Ectodermal cell (in vitro differentiated cells): Measurements from ENCODE around the gene CAMK4.

Source experiments
- H3K27ac ChIP-seq: 2 replicates; pipeline ENCODE4 v1.7.0; 2013; ENCODE audit warnings: mild to moderate bottlenecking, low read depth, low read length; ENCODE audit not compliant: insufficient read depth, poor library complexity, severe bottlenecking
- H3K27me3 ChIP-seq: 2 replicates; pipeline ENCODE4 v1.7.0; 2013; ENCODE audit warnings: mild to moderate bottlenecking, low read length; ENCODE audit not compliant: insufficient read depth, control insufficient read depth, poor library complexity, severe bottlenecking
- H3K36me3 ChIP-seq: one replicate; pipeline ENCODE4 v1.7.0; 2013; ENCODE audit warnings: low read length; ENCODE audit not compliant: control insufficient read depth, insufficient read depth
- H3K4me1 ChIP-seq: one replicate; pipeline ENCODE4 v1.7.0; 2013; ENCODE audit warnings: low read length; ENCODE audit not compliant: control insufficient read depth, insufficient read depth
- H3K4me3 ChIP-seq: 2 replicates; pipeline ENCODE4 v1.7.0; 2013; ENCODE audit warnings: low read depth, low read length, control low read depth; ENCODE audit not compliant: insufficient read depth
- H3K9me3 ChIP-seq: 2 replicates; pipeline ENCODE4 v1.7.0; 2013; ENCODE audit warnings: mild to moderate bottlenecking, low read length, moderate library complexity; ENCODE audit not compliant: control insufficient read depth
- WGBS, 2 experiments: methylation state at CpG; one replicate each; pipeline ENCODE4 v1.1.7; 2013; ENCODE audit warnings: missing lambda C conversion rate in 2 of 2; 5-methylcytosine and 5-hydroxymethylcytosine counted together

The CAMK4 gene

GRCh38 chr5:111469293-111469896 lies 245.2 kb downstream of the CAMK4 start:
- no peaks in the 10 kb centered on the region for H3K27me3 ChIP-seq
- H3K4me3 ChIP-seq: no peak overlapping the region
- no peaks in the 10 kb centered on the region for H3K4me1 ChIP-seq
- 89 to 92% methylated on average over 2 of the region's 2 CpGs for WGBS, 2 experiments
- no peaks in the 10 kb centered on the region for H3K36me3 ChIP-seq
- no peaks in the 10 kb centered on the region for H3K9me3 ChIP-seq
- no peak overlapping the region for H3K27ac ChIP-seq

- Histone ChIP-seq H3K27me3 (no peaks in the 10 kb centered on the region), H3K36me3 (no peaks in the 10 kb centered on the region), H3K4me3 (no peak overlapping the region), H3K4me1 (no peaks in the 10 kb centered on the region), H3K27ac (no peak overlapping the region), H3K9me3 (no peaks in the 10 kb centered on the region)
- WGBS, 2 experiments: 33 to 75% methylated on average over 1 to 2 of the region's 2 CpGs
These were observed 245.7 kb downstream of the CAMK4 start for GRCh38 chr5:111469903-111470302.

- Histone ChIP-seq H3K27ac (no peak overlapping the region), H3K9me3 (no peaks in the 10 kb centered on the region), H3K4me1 (no peaks in the 10 kb centered on the region), H3K4me3 (no peak overlapping the region), H3K27me3 (no peaks in the 10 kb centered on the region), H3K36me3 (no peaks in the 10 kb centered on the region)
- WGBS, 2 experiments: 91 to 97% methylated on average over 3 of the region's 3 CpGs
These were observed 247.9 kb downstream of the CAMK4 start for GRCh38 chr5:111472096-111472495.

- H3K36me3 ChIP-seq: no peaks in the 10 kb centered on the region
- no peaks in the 10 kb centered on the region for H3K27me3 ChIP-seq
- H3K4me1 ChIP-seq: no peaks in the 10 kb centered on the region
- H3K9me3 ChIP-seq: no peaks in the 10 kb centered on the region
- H3K27ac ChIP-seq: no peak overlapping the region
- 88 to 93% methylated on average over 3 of the region's 3 CpGs for WGBS, 2 experiments
- H3K4me3 ChIP-seq: no peak overlapping the region
These were observed 248.4 kb downstream of the CAMK4 start for GRCh38 chr5:111472579-111472978.

- H3K4me3 ChIP-seq: no peak overlapping the region
- no peak overlapping the region for H3K27ac ChIP-seq
- no peaks in the 10 kb centered on the region for H3K4me1 ChIP-seq
- 100% methylated on average over 1 of the region's 1 CpG; no CpG with 5 or more reads in 1 of the 2 experiments for WGBS, 2 experiments
- no peaks in the 10 kb centered on the region for H3K36me3 ChIP-seq
- no peaks in the 10 kb centered on the region for H3K9me3 ChIP-seq
- H3K27me3 ChIP-seq: no peaks in the 10 kb centered on the region
These were observed 254.1 kb downstream of the CAMK4 start for GRCh38 chr5:111478266-111478665.

- no peaks in the 10 kb centered on the region for H3K9me3 ChIP-seq
- H3K27ac ChIP-seq: no peak overlapping the region
- H3K27me3 ChIP-seq: no peaks in the 10 kb centered on the region
- 89 to 90% methylated on average over 1 to 2 of the region's 2 CpGs for WGBS, 2 experiments
- H3K4me1 ChIP-seq: no peaks in the 10 kb centered on the region
- H3K4me3 ChIP-seq: no peak overlapping the region
- no peaks in the 10 kb centered on the region for H3K36me3 ChIP-seq
These were observed 254.7 kb downstream of the CAMK4 start for GRCh38 chr5:111478898-111479297.

- no peaks in the 10 kb centered on the region for H3K27me3 ChIP-seq
- H3K27ac ChIP-seq: no peak overlapping the region
- no peak overlapping the region for H3K4me3 ChIP-seq
- no peaks in the 10 kb centered on the region for H3K9me3 ChIP-seq
- H3K36me3 ChIP-seq: no peaks in the 10 kb centered on the region
- H3K4me1 ChIP-seq: no peaks in the 10 kb centered on the region
- 77 to 80% methylated on average over 3 of the region's 4 CpGs for WGBS, 2 experiments
These were observed 256.2 kb downstream of the CAMK4 start for GRCh38 chr5:111480346-111480745.

- 90 to 92% methylated on average over 1 to 2 of the region's 2 CpGs for WGBS, 2 experiments
- Histone ChIP-seq H3K4me3 (no peak overlapping the region), H3K36me3 (no peaks in the 10 kb centered on the region), H3K9me3 (no peaks in the 10 kb centered on the region), H3K27me3 (no peaks in the 10 kb centered on the region), H3K4me1 (no peaks in the 10 kb centered on the region), H3K27ac (no peak overlapping the region)
These were observed 261.9 kb downstream of the CAMK4 start for GRCh38 chr5:111486055-111486454.

- no peaks in the 10 kb centered on the region for H3K4me1 ChIP-seq
- H3K27ac ChIP-seq: no peak overlapping the region
- no peaks in the 10 kb centered on the region for H3K36me3 ChIP-seq
- no peak overlapping the region for H3K4me3 ChIP-seq
- no peaks in the 10 kb centered on the region for H3K27me3 ChIP-seq
- H3K9me3 ChIP-seq: no peaks in the 10 kb centered on the region
These were observed 262.7 kb downstream of the CAMK4 start for GRCh38 chr5:111486926-111487325.

- Histone ChIP-seq H3K27me3 (no peaks in the 10 kb centered on the region), H3K4me3 (no peak overlapping the region), H3K4me1 (no peaks in the 10 kb centered on the region), H3K36me3 (no peaks in the 10 kb centered on the region), H3K9me3 (no peaks in the 10 kb centered on the region), H3K27ac (no peak overlapping the region)
These were observed 264.2 kb downstream of the CAMK4 start for GRCh38 chr5:111488353-111488752.

- H3K4me3 ChIP-seq: no peak overlapping the region
- no peaks in the 10 kb centered on the region for H3K4me1 ChIP-seq
- H3K27me3 ChIP-seq: no peaks in the 10 kb centered on the region
- H3K36me3 ChIP-seq: no peaks in the 10 kb centered on the region
- H3K9me3 ChIP-seq: no peaks in the 10 kb centered on the region
- 91 to 96% methylated on average over 2 of the region's 2 CpGs for WGBS, 2 experiments
- H3K27ac ChIP-seq: no peak overlapping the region
These were observed 268.8 kb downstream of the CAMK4 start for GRCh38 chr5:111493031-111493430.
